Neural cell (in vitro differentiated cells): ENCODE data around the gene WDR37. TPM values are rescaled to one million over a fixed set of nuclear protein-coding genes. Genes with fewer than 3 reads are reported as not detected.

ENCODE experiments used
- H2AFZ ChIP-seq: fragments of 200-600, 300-800 bp; sonication (generic), shearing (Covaris generic); 2 replicates; pipeline ENCODE4 v1.6.0; 2014; ENCODE audit warnings: low read depth, mild to moderate bottlenecking, antibody characterized with exemption, low read length, moderate library complexity
- H3F3A ChIP-seq: fragments of 200-600 bp; shearing (Covaris generic); 2 replicates; pipeline ENCODE4 v1.6.1; 2016; ENCODE audit warnings: mild to moderate bottlenecking, moderate library complexity, mixed read lengths, antibody characterized with exemption, low read length; ENCODE audit not compliant: insufficient read depth, poor library complexity, severe bottlenecking
- H3K27ac ChIP-seq: fragments of 200-600, 300-800 bp; sonication (generic), shearing (Covaris generic); 2 replicates; pipeline ENCODE4 v1.5.1; 2014; ENCODE audit warnings: mild to moderate bottlenecking, low read length, moderate library complexity
- H3K27me3 ChIP-seq: fragments of 300-800, 200-600 bp; sonication (generic), shearing (Covaris generic); 2 replicates; pipeline ENCODE4 v1.6.0; 2014; ENCODE audit warnings: mild to moderate bottlenecking, low read depth, low read length, moderate library complexity; ENCODE audit not compliant: insufficient read depth
- H3K36me3 ChIP-seq: fragments of 300-800, 200-600 bp; sonication (generic), shearing (Covaris generic); 2 replicates; pipeline ENCODE4 v1.5.1; 2014; ENCODE audit warnings: mild to moderate bottlenecking, antibody characterized with exemption, low read length, moderate library complexity; ENCODE audit not compliant: insufficient read depth
- H3K4me2 ChIP-seq: fragments of 300-800, 200-600 bp; sonication (generic), shearing (Covaris generic); 2 replicates; pipeline ENCODE4 v1.6.0; 2014; ENCODE audit warnings: mild to moderate bottlenecking, low read length
- H3K4me3 ChIP-seq: fragments of 300-800, 200-600 bp; sonication (generic), shearing (Covaris generic); 2 replicates; pipeline ENCODE4 v1.5.1; 2014; ENCODE audit warnings: mild to moderate bottlenecking, low read length, moderate library complexity
- H3K79me2 ChIP-seq: fragments of 200-600 bp; shearing (Covaris generic); replicated peaks from 2 replicates; pipeline ENCODE4 v1.6.0; 2014; ENCODE audit warnings: mild to moderate bottlenecking, low read length, moderate library complexity; ENCODE audit not compliant: insufficient read depth
- H3K9ac ChIP-seq: fragments of 300-800, 200-600 bp; sonication (generic), shearing (Covaris generic); 2 replicates; pipeline ENCODE4 v1.6.1; 2016; ENCODE audit warnings: mild to moderate bottlenecking, low read length, mixed read lengths
- H3K9me2 ChIP-seq: fragments of 200-600 bp; shearing (Covaris generic); 2 replicates; pipeline ENCODE4 v1.6.1; 2016; ENCODE audit warnings: mild to moderate bottlenecking, low read length, mixed read lengths; ENCODE audit not compliant: insufficient read depth
- H3K9me3 ChIP-seq: fragments of 200-600, 300-800 bp; sonication (generic), shearing (Covaris generic); 2 replicates; pipeline ENCODE4 v1.6.1; 2016; ENCODE audit warnings: mild to moderate bottlenecking, mixed run types, low read length, moderate library complexity, mixed read lengths
- H4K20me1 ChIP-seq: fragments of 200-600 bp; shearing (Covaris generic); 2 replicates; pipeline ENCODE4 v1.6.1; 2016; ENCODE audit warnings: mild to moderate bottlenecking, mixed run types; ENCODE audit not compliant: insufficient read depth
- EP300 ChIP-seq: fragments of 450-650 bp; conservative IDR thresholded peaks from 2 replicates; pipeline ENCODE4 v1.6.1; 2014; ENCODE audit warnings: antibody characterized with exemption, mild to moderate bottlenecking, moderate library complexity; ENCODE audit not compliant: poor library complexity, severe bottlenecking
- EZH2 ChIP-seq: fragments of 200-600, 300-800 bp; shearing (Covaris generic), sonication (generic); IDR thresholded peaks from 2 replicates; pipeline ENCODE4 v1.6.1; 2014; ENCODE audit warnings: antibody characterized with exemption, low read length, borderline replicate concordance, mild to moderate bottlenecking; ENCODE audit not compliant: insufficient read depth, poor library complexity, severe bottlenecking
- MXI1 ChIP-seq: fragments of 450-650 bp; conservative IDR thresholded peaks from 2 replicates; pipeline ENCODE4 v1.6.1; 2014; ENCODE audit warnings: antibody characterized with exemption, mild to moderate bottlenecking; ENCODE audit not compliant: poor library complexity, severe bottlenecking
- POLR2AphosphoS5 ChIP-seq: IDR thresholded peaks from 2 replicates; pipeline ENCODE4 v1.6.1; 2012
- RAD21 ChIP-seq: fragments of 450-650 bp; conservative IDR thresholded peaks from 2 replicates; pipeline ENCODE4 v1.6.1; 2014; ENCODE audit warnings: antibody characterized with exemption, mild to moderate bottlenecking, moderate library complexity
- SMC3 ChIP-seq: fragments of 450-650 bp; conservative IDR thresholded peaks from 2 replicates; pipeline ENCODE4 v1.6.1; 2014; ENCODE audit warnings: antibody characterized with exemption, mild to moderate bottlenecking, moderate library complexity; ENCODE audit not compliant: poor library complexity
- TAF1 ChIP-seq: IDR thresholded peaks from 2 replicates; pipeline ENCODE4 v1.6.1; 2012; ENCODE audit warnings: low read depth
- polyA plus RNA-seq: library from polyadenylated mRNA; depleted of rRNA; stranded (reverse); fragments of >200 nt; gene quantifications from 2 replicates; pipeline ENCODE4 v1.2.3, GENCODE V29; 2014
- TF ChIP-seq, protein P1 (sequence below): fragments of 450-650 bp; IDR thresholded peaks from 2 replicates; pipeline ENCODE4 v1.5.1; 2014; ENCODE audit warnings: antibody characterized with exemption, mild to moderate bottlenecking, moderate library complexity; ENCODE audit not compliant: poor library complexity, severe bottlenecking
- TF ChIP-seq, protein P2 (sequence below): IDR thresholded peaks from 2 replicates; pipeline ENCODE4 v1.6.1; 2012; ENCODE audit warnings: borderline replicate concordance

Gene WDR37
- polyA plus RNA-seq, 1 donor from 2014 or later: 32.3 TPM

DNA sequence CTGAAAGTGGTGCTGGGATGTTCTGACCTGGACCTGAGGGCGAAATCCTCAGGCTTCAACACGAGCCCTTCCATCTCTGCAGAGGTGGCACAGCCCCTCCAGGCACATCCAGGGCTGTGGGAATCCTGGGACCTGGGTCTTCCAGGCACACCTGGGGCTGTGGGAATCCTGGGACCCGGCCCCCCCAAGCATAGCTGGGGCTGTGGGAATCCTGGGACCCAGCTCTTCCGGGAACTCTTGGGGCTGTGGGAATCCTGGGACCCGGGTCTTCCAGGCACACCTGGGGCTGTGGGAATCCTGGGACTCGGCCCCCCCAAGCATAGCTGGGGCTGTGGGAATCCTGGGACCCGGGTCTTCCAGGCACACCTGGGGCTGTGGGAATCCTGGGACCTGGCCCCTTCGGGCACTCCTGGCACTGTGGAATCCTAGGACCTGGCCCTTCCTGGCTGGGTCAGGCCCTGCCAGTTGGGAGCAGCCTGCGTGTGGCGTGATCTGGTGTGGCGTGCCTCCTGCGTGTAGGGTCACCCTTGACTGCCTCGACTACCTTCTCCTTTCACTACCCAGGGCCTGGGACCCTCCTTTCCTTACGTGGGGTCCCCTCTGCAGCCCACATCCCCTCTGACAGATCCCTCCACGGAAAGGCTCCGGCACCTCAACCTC, 124.0 kb downstream of the WDR37 start:
- no peaks in the 10 kb centered on the region for H3K9me3 ChIP-seq
- TF ChIP-seq EP300 (no peak), SMC3 (no peak)
- TF ChIP-seq, protein P1, sequence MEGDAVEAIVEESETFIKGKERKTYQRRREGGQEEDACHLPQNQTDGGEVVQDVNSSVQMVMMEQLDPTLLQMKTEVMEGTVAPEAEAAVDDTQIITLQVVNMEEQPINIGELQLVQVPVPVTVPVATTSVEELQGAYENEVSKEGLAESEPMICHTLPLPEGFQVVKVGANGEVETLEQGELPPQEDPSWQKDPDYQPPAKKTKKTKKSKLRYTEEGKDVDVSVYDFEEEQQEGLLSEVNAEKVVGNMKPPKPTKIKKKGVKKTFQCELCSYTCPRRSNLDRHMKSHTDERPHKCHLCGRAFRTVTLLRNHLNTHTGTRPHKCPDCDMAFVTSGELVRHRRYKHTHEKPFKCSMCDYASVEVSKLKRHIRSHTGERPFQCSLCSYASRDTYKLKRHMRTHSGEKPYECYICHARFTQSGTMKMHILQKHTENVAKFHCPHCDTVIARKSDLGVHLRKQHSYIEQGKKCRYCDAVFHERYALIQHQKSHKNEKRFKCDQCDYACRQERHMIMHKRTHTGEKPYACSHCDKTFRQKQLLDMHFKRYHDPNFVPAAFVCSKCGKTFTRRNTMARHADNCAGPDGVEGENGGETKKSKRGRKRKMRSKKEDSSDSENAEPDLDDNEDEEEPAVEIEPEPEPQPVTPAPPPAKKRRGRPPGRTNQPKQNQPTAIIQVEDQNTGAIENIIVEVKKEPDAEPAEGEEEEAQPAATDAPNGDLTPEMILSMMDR: no peak
- TF ChIP-seq, protein P2, sequence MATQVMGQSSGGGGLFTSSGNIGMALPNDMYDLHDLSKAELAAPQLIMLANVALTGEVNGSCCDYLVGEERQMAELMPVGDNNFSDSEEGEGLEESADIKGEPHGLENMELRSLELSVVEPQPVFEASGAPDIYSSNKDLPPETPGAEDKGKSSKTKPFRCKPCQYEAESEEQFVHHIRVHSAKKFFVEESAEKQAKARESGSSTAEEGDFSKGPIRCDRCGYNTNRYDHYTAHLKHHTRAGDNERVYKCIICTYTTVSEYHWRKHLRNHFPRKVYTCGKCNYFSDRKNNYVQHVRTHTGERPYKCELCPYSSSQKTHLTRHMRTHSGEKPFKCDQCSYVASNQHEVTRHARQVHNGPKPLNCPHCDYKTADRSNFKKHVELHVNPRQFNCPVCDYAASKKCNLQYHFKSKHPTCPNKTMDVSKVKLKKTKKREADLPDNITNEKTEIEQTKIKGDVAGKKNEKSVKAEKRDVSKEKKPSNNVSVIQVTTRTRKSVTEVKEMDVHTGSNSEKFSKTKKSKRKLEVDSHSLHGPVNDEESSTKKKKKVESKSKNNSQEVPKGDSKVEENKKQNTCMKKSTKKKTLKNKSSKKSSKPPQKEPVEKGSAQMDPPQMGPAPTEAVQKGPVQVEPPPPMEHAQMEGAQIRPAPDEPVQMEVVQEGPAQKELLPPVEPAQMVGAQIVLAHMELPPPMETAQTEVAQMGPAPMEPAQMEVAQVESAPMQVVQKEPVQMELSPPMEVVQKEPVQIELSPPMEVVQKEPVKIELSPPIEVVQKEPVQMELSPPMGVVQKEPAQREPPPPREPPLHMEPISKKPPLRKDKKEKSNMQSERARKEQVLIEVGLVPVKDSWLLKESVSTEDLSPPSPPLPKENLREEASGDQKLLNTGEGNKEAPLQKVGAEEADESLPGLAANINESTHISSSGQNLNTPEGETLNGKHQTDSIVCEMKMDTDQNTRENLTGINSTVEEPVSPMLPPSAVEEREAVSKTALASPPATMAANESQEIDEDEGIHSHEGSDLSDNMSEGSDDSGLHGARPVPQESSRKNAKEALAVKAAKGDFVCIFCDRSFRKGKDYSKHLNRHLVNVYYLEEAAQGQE: no peak
- H3K27me3 ChIP-seq: no peaks in the 10 kb centered on the region
- no peaks in the 10 kb centered on the region for H3K36me3 ChIP-seq
- H3K27ac ChIP-seq: no peak overlapping the region
- no peak overlapping the region for H2AFZ ChIP-seq
- H3K9me2 ChIP-seq: no peaks in the 10 kb centered on the region
- H3K4me3 ChIP-seq: no peak overlapping the region
- H3K9ac ChIP-seq: no peak overlapping the region
- H3K79me2 ChIP-seq: no peaks in the 10 kb centered on the region
- H3K4me2 ChIP-seq: no peak overlapping the region
- H4K20me1 ChIP-seq: no peaks in the 10 kb centered on the region
- no peaks in the 10 kb centered on the region for H3F3A ChIP-seq

DNA sequence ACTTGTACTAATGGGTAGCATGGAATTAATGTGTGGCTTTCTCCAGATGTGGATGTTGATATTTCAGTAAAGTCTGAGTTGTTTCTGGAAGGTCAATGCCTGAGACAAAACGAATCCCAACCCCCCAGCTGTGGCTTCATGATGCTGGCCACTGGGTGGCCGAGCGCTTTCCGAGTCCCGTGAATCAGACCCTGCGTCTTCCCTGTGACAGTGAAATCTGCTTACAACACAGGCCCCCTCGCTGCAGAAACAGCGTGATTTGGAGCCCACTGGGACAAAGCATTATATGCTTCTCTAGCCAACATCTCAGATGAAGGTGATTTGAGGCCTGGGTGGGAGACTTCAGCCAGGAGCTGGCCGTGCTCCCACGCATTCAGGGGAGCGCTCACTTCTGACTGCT, 124.7 kb downstream of the WDR37 start:
- Histone ChIP-seq H3K4me2 (no peak overlapping the region), H3K79me2 (no peaks in the 10 kb centered on the region), H3K9me3 (no peaks in the 10 kb centered on the region), H3K4me3 (no peak overlapping the region), H3F3A (no peaks in the 10 kb centered on the region), H3K36me3 (no peaks in the 10 kb centered on the region), H4K20me1 (no peaks in the 10 kb centered on the region), H3K27ac (no peak overlapping the region), H3K27me3 (no peaks in the 10 kb centered on the region), H3K9ac (no peak overlapping the region), H3K9me2 (no peaks in the 10 kb centered on the region), H2AFZ (no peak overlapping the region)
- TF ChIP-seq, protein P1: no peak
- TF ChIP-seq RAD21 (no peak), EP300 (no peak), TAF1 (no peak), POLR2AphosphoS5 (no peak), SMC3 (no peak), MXI1 (no peak), EZH2 (no peak)
- TF ChIP-seq, protein P2: no peak
